ENCODE results near the gene ELMO1.

Gene ELMO1

DNA sequence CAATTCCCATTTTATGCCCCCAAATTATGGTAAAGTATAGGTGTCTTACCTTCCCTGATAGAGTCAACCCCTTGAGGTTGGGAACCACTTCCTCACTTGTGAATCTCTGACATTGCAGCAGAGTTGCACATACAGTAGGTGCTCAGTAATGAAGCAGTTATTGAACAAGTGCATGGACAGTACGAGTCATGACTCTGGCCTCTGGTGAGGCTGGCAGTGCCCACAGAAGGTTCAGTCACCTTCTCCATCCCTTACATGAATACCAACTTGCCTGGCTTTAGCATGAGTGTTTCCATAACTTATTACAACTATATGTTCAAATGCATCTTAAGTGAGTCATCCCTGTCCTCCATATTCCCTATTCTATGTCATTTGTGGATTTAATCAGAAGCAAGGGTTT lies 340.0 kb downstream of the ELMO1 start:
- DNase-seq (ENCODE audit: low read depth in 1 of 2, low spot score in 1 of 2) = no peak

DNA sequence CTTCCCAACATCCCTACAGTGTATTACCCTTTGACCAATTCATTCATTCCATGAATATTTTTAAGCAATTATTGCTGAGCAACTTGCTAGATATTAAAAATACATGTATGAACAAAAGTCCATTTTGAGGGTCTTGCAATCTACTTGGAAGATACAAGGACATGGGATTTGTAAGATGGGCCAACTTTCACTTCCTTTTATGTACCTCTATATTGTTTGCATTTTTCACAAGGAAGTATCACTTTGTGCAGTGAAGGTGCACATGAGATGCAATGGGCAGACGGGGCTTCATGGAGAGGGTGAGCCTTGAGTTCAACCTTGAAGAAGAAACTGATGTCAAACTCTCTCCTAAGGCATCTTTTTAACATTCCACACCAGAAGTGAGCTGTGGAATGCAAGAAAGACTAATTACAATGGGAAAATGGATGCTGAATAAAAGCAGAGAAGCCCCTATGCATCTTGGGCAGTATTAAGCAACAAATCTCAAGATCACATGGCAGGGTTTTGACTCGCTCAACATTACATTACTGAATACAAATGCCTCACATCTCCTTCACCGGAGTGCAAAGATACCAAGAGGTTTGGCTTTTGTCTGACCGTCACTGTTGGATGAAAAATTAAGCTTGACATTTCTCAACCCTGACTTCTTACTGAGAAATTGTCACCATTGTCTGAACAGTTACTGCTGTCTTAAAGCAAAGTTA lies 341.5 kb downstream of the ELMO1 start:
- no peak for DNase-seq (ENCODE audit: low read depth in 1 of 2, low spot score in 1 of 2)

DNA sequence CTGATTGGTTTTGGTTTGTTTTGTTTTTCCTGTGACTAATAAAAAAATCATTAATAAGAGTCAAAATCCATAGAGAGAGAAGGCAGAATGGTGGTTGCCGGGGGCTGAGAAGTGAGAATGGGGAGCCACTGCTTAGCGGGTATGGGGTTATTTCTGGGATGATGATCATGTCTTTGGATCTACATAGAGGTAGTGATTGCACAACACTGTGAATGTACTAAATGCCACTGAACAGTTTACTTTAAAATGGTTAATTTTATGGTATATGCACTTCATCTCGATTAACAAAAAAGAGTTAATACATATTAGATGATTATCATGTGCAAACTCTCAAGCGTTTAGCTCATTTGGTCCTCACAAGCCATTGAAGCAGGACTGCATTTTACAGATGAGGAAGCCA lies 342.9 kb downstream of the ELMO1 start:
- DNase-seq (ENCODE audit: low read depth in 1 of 2, low spot score in 1 of 2) = no peak

DNA sequence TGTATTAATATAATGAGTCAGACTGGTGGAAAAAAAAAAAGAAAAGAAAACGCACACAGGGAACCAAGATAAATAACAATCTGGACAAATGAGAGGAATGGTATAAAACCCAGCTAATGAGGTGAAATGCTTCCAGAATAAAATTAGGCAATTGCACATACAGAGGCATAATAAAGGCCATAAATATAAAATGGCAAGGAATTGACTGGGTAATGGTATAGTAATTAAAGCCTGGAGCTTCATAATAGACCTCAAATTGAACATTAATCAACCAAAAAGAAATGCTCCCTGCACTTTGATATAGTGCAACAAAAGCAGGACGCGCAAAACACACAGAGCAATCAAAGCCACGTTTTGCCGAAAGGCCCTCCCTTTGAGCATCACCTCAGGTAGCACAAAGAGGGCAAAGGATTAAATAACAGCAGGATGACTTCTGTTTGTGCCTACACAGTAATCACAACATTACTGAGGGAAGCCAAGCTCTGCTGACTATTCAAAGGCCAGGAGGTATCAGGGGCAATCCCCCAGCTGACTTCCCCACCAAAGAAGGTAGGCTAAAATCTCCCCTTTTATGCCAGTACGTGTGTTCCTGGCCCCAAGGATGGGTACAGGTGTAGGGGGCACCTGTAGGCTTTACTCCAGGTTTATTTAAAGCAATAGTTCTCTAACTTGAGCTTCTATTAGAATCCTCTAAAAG lies 343.7 kb downstream of the ELMO1 start:
- no peak for DNase-seq (ENCODE audit: low read depth in 1 of 2, low spot score in 1 of 2)

GRCh38 chr7:37102518-37103137 lies 346.0 kb downstream of the ELMO1 start:
- DNase-seq (ENCODE audit: low read depth in 1 of 2, low spot score in 1 of 2) = no peak

DNA sequence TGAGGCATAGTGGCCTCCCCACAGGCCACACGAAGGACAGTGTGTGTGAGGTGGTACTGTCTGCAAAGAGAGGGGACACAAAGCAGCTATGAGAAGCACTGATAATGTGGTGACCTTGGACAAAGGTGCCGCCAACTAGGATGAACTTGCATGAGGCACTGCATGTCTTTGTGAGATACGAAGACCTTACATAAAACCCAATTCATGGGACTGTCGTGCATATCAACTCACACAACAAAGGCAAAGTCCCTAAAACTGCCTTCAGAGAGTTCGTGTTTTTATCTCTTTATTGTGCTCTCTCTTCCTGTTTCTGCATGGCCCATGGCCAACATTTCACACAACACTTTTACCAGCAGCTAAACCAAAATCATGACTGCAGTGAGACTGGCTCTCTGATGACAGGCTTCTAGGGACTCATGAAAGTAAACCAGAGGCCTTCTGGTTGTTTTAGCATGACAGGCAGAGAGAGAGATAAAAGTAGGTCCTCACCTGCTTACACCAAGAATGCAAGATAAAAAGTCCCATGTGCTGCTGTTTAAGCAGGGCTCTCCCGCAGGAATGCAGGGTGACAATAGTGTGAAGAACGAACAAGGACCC lies 347.8 kb downstream of the ELMO1 start:
- DNase-seq (ENCODE audit: low read depth in 1 of 2, low spot score in 1 of 2) = no peak

DNA sequence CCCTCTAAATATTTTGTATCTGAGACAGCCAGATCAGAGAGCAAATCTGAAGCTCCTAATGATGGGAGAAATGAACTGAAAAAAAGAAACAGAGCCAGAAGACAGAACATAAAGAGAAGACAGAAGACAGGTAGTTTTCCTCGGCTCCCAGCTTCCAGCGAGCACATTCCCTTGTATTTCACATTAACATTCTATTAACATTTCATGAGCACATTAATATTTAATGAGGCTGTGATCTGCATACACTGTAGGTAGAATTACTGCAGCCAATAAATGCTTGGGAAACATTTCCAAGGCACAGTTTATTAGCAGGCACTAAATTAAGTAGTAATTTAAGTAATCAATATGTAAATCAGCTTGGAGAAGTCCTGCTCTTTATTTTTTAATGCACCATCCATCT lies 349.9 kb downstream of the ELMO1 start:
- no peak for DNase-seq (ENCODE audit: low read depth in 1 of 2, low spot score in 1 of 2)

- no peak for DNase-seq (ENCODE audit: low read depth in 1 of 2, low spot score in 1 of 2)
Measured at GRCh38 chr7:37097983-37098382, 350.7 kb downstream of the ELMO1 start.

DNA sequence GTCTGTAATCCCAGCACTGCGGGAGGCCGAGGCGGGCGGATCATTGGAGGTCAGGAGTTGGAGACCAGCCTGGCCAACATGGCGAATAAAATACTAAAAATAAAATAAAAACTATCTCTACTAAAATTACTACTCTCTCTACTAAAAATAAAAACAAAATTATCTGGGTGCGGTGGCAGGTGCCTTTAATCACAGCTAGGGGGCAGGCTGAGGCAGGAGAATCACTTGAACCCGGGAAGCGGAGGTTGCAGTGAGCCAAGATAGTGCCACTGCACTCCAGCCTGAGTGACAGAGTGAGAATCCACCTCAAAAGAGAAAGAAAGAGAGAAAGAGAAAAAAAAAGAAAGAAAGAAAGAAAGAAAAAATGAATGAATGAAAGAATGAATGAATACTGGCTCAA lies 351.4 kb downstream of the ELMO1 start:
- no peak for DNase-seq (ENCODE audit: low read depth in 1 of 2, low spot score in 1 of 2)

- DNase-seq (ENCODE audit: low read depth in 1 of 2, low spot score in 1 of 2) = no peak
Measured at GRCh38 chr7:37096341-37096740, 352.3 kb downstream of the ELMO1 start.

DNA sequence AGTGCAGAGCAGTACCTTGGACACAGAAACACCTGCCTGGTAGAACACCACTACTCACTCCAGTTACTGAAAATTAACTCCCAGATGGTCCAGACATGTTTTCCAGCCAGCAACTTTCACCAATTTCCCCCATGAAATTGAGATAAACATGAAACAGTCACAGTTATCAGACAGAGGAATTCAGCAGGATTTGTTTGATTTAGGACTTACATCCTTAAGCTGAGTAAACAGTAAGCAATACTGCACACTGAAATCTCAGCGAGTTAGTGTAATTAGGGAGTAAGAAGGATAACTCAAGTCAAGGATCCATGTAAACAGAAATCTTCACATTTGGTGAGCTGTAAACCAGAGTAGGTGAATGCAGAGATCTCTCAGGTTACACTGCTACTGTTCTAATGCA lies 353.5 kb downstream of the ELMO1 start:
- DNase-seq (ENCODE audit: low read depth in 1 of 2, low spot score in 1 of 2) = no peak

DNA sequence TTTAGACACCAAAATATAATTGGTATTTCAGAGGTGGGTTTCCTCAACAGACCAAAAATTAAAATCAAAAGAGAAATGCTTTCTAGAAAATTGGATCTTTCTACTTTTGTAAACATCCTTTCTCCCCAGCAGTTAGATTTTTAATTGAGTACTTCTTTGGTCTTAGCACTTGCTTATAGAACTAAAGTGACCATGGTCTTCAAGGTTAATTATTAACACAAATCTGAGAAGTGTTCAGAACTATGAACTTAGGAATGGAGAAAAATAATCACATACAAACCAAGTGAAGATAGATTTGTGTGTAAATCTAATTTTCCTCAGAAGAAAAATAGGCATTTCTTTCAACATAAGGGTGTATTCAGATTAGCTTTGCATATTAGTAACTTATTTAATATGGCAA lies 355.4 kb downstream of the ELMO1 start:
- DNase-seq (ENCODE audit: low read depth in 1 of 2, low spot score in 1 of 2) = no peak

DNA sequence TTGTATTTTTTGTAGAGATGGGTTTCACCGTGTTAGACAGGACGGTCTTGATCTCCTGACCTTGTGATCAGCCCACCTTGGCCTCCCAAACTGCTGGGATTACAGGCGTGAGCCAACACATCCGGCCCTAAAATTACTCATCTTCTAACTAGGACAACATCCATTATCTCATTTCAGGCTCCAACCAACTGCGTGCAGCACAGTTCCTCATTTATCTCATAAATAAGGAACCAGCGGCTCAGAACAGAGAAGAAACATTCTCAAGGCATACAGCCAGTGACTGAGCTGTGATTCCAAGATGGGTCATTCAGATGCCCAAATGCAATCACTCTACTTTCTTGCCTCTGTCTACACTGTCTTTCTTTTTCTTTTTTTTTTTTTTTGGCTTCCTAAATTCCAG lies 356.1 kb downstream of the ELMO1 start:
- DNase-seq (ENCODE audit: low read depth in 1 of 2, low spot score in 1 of 2) = no peak

DNA sequence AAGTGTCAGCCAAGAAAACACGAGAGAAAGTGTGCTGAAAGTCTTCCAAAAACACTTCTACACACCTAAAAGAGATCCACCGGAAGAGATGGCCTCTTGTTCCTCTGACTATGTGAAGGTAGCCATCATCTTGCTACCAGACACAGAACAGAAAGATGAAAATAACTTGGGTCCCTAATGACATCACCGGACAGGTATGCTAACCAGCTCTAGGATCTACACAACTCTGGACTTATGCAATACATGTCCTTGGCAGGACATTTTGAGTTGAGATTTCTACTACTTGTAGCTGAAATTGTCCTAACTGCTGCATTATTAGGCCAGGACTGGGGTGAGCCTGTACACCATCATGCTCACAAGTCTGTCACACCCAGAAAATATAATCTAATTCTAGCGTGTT lies 358.7 kb downstream of the ELMO1 start:
- DNase-seq (ENCODE audit: low read depth in 1 of 2, low spot score in 1 of 2) = no peak

- no peak for DNase-seq (ENCODE audit: low read depth in 1 of 2, low spot score in 1 of 2)
Measured at GRCh38 chr7:37085600-37085999, 363.1 kb downstream of the ELMO1 start.

DNA sequence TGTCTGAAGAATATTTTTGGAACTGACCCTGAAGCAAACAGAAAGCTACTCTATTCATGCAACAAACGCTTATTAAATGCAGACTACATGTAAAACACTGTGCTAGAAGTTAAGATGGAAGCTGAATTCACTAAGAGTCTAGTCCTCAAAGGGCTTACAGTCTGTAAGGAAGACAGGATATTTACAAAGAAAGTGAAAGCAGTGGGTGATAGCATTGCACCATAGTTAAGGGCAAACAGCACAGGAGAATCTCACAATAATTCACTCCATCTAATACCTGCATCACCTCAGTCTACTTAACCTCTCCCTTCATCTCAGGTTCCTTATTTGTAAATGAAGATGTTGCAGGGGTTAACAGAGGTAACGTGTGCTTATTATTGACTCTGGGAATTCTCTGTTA lies 364.4 kb downstream of the ELMO1 start:
- DNase-seq (ENCODE audit: low read depth in 1 of 2, low spot score in 1 of 2) = no peak

DNA sequence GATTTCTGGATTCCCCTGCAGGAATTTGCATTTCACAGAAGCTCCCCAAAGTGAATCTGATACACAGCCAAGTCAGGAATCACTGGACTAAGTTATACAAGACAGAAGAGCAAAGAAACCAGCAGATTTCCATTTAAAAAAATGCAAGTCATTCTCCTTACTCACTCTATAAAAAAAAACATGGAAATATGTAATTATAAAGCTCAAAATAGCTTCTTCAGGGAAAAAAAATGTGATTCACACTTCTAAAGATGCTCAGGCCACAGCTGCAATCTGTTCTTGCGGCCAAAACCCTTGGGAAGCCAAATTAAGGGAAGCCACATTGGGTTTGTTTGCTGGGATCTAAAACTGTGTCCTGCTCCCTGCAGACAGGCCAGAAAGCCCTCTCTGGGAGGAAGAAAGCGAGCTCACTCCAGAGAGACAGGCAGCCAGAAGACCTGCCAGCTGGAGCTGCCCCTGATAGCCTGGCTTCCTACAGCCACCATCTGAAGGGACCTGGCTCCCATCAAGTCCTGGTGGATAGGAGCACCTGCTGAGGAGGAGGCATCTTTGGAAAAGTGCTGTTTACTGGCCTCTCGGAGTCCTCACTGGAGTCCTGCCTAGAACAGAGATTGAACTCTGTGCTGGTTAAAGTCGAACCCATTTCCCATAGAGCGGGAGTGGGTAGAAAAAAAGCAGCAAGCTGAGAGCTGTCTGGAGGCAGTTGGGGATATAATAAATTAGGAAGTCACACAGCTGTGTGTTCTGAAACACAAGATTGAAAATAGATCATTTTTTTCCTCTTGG lies 365.2 kb downstream of the ELMO1 start:
- no peak for DNase-seq (ENCODE audit: low read depth in 1 of 2, low spot score in 1 of 2)

DNA sequence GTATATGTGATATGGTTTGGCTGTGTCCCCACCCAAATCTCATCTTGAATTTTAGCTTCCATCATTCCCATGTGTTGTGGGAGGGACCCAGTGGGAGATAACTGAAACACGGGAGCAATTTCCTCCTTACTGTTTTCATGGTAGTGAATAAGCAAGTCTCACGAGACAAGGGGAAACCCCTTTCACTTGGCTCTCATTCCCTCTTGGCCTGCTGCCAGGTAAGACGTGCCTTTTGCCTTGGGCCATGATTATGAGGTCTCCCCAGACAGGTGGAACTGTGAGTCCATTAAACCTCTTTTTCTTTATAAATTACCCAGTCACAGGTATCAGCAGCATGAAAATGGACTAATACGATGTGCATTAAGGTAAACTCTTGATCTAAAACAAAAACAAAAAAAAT lies 367.2 kb downstream of the ELMO1 start:
- no peak for DNase-seq (ENCODE audit: low read depth in 1 of 2, low spot score in 1 of 2)

DNA sequence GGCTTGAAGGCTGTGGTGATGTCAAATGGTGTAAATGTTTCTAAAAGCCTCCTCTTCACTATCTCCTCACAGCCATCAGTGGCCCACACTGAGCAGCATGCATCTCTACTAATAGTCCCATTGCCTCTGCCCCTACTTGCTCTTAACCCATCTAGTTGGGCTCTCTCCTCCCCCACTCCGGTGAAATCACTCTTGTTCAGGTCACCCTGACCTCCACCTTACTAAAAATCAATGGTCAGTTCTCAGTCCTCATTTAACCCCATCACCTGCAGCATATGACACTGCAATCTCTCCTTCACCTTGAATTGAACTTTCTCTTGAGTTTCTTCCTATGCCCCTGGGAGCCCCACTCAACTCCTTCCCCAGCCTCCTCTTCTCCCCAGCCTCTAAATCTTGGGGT lies 369.2 kb downstream of the ELMO1 start:
- DNase-seq (ENCODE audit: low read depth in 1 of 2, low spot score in 1 of 2) = no peak

DNA sequence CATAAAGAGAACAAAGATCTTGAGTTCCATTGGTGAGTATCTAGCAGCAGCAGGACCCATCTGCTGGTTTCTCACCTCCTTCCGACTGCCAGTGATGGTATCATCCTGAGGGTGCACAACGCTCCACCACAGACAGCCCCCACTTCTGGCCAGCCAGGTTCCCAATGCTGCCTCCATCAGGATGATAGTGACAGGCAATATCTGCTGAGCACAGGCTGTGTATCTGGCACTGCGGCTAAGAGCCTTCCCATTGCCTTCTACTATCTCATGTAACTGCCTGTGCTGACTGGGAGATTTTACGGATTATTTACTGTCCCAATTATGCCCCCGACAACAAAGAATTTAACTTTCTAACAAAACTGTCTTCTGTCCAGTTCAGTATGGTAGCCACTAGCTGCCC lies 372.0 kb downstream of the ELMO1 start:
- DNase-seq (ENCODE audit: low read depth in 1 of 2, low spot score in 1 of 2) = no peak

DNA sequence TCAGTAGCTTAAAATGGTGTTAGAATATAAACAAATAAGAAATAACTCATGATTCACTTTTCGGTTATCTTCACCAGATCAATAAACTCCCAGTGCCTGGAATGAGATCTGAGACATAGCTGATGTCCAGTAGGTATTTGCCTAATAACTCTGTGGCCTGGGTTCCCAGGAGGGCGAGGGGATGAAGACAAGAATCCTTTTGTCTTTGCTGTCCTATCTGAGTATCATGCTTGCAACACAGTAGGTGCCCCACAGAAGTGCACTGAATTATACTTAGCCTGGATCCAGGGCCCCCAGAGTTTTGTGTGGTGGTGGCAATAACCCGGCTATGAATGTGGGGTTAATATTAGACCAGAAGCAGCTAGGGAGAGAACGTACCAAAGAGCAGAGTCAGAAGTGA lies 374.3 kb downstream of the ELMO1 start:
- DNase-seq (ENCODE audit: low read depth in 1 of 2, low spot score in 1 of 2) = no peak

Measured in stimulated activated CD4-positive, alpha-beta T cell treated with anti-CD3 and anti-CD28 coated beads, Interleukin-15, amount 100 ng/mL, for 1 hour (primary cell).